PC-9 (cell line): ENCODE data around the gene NFE2L2. TPM values are rescaled to one million over a fixed set of nuclear protein-coding genes. Genes with fewer than 3 reads are reported as not detected.

Experiments
- BruUV-seq: library from RNA; stranded (reverse); fragments of 400-500 nt; replicated peaks from 2 replicates; lab custom pipeline; 2021; lab: Mats Ljungman, UMichigan
- CTCF ChIA-PET: fragments of 300-600 bp; sonication (Branson Sonifier 250); formaldehyde crosslinking; loops from one replicate; lab custom pipeline; 2022; ENCODE audit warnings: antibody characterized with exemption; lab: Charles Lee
- POLR2A ChIA-PET: fragments of 300-600 bp; sonication (Branson Sonifier 250); formaldehyde crosslinking; loops from one replicate; lab custom pipeline; 2022; ENCODE audit warnings: antibody characterized with exemption; ENCODE audit not compliant: unreplicated experiment; lab: Charles Lee
- DNase-seq, 2 experiments: peaks; one replicate each; pipeline versions ENCODE4 v3.0.0 to v3.0.0-alpha.2; 2015 to 2022; ENCODE audit warnings: mixed read lengths in 1 of 2
- H2AFZ ChIP-seq: fragments of 200-600 bp; sonication (generic); 2 replicates; pipeline ENCODE4 v1.8.1; 2017; ENCODE audit warnings: antibody characterized with exemption
- H3F3A ChIP-seq: fragments of 200-600 bp; sonication (generic); 2 replicates; pipeline ENCODE4 v1.8.1; 2017; ENCODE audit warnings: antibody characterized with exemption, mild to moderate bottlenecking, low read depth; ENCODE audit not compliant: insufficient read depth
- H3K27ac ChIP-seq: fragments of 200-600 bp; sonication (generic); 2 replicates; pipeline ENCODE4 v1.6.1; 2016; ENCODE audit warnings: mixed run types
- H3K27me3 ChIP-seq: fragments of 200-600 bp; sonication (generic); 2 replicates; pipeline ENCODE4 v1.6.1; 2016; ENCODE audit warnings: low read depth, mixed run types; ENCODE audit not compliant: insufficient read depth
- H3K36me3 ChIP-seq: fragments of 200-600 bp; sonication (generic); 2 replicates; pipeline ENCODE4 v1.6.1; 2016; ENCODE audit warnings: low read depth, mixed run types
- H3K4me1 ChIP-seq: fragments of 200-600 bp; sonication (generic); replicated peaks from 2 replicates; pipeline ENCODE4 v1.6.1; 2016; ENCODE audit warnings: mixed run types; ENCODE audit not compliant: insufficient read depth
- H3K4me2 ChIP-seq: fragments of 200-600 bp; sonication (generic); 2 replicates; pipeline ENCODE4 v1.6.1; 2017; ENCODE audit warnings: mixed run types
- H3K4me3 ChIP-seq: fragments of 200-600 bp; sonication (generic); 2 replicates; pipeline ENCODE4 v1.6.1; 2016; ENCODE audit warnings: mixed run types
- H3K79me2 ChIP-seq: fragments of 200-600 bp; sonication (generic); 2 replicates; pipeline ENCODE4 v1.6.1; 2017; ENCODE audit warnings: low read depth, mixed run types
- H3K9me2 ChIP-seq: fragments of 200-600 bp; sonication (generic); 2 replicates; pipeline ENCODE4 v1.8.1; 2017; ENCODE audit warnings: mild to moderate bottlenecking; ENCODE audit not compliant: insufficient read depth
- H3K9me3 ChIP-seq: fragments of 200-600 bp; sonication (generic); 2 replicates; pipeline ENCODE4 v1.8.1; 2016; ENCODE audit warnings: low read depth; ENCODE audit not compliant: insufficient read depth
- H4K20me1 ChIP-seq: fragments of 200-600 bp; sonication (generic); 2 replicates; pipeline ENCODE4 v1.8.1; 2017; ENCODE audit not compliant: insufficient read depth
- CTCF ChIP-seq: fragments of 200-600 bp; sonication (generic); conservative IDR thresholded peaks from 2 replicates; pipeline ENCODE4 v1.6.1; 2017; ENCODE audit warnings: mixed run types, antibody characterized with exemption, mild to moderate bottlenecking, moderate library complexity
- EZH2 ChIP-seq: fragments of 200-600 bp; sonication (generic); IDR thresholded peaks from 2 replicates; pipeline ENCODE4 v1.8.0; 2017; ENCODE audit warnings: antibody characterized with exemption, low read depth
- intact Hi-C: fragments of 100-400 bp; cut with micrococcal nuclease; formaldehyde crosslinking; loops from one replicate; pipeline ENCODE4 v1.10.0; 2022; ENCODE audit not compliant: unreplicated experiment
- total RNA-seq: library from RNA; stranded (reverse); gene quantifications from 2 replicates; pipeline ENCODE4 v1.2.3, GENCODE V29; 2021

Gene NFE2L2
- total RNA-seq, 1 experiment from 2014 or later = 138 TPM

GRCh38 chr2:177241711-177242120 lies 22.8 kb downstream of the NFE2L2 start:
- Histone ChIP-seq H3F3A (peaks cover 77% of the 10 kb centered on the region), H3K79me2 (peaks cover 97% of the 10 kb centered on the region), H3K4me2 (peak overlapping the region; percentile 77), H2AFZ (no peak overlapping the region), H3K9me3 (no peaks in the 10 kb centered on the region), H3K9me2 (no peaks in the 10 kb centered on the region), H3K4me3 (peak overlapping the region; percentile 45), H3K4me1 (peaks cover 65% of the 10 kb centered on the region), H4K20me1 (peaks cover 22% of the 10 kb centered on the region), H3K27ac (peak overlapping the region; percentile 97), H3K27me3 (no peaks in the 10 kb centered on the region), H3K36me3 (peaks cover 50% of the 10 kb centered on the region)
- intact Hi-C loops = loop anchor here (1.0 to 5.0 kb wide), 6 partner anchors 22 to 1309 kb away; partner anchors contain the start of gene HNRNPA3
- ChIA-PET POLR2A (interaction anchor here (0.7 kb wide), 1 partner anchor 23 kb away, joined by 4 read pairs; the partner anchor contains the start of gene NFE2L2), CTCF (no interaction called here)
- DNase-seq = no peak
- TSS peak; percentile 4 for BruUV-seq
- no peak for TF ChIP-seq CTCF
- no peak for TF ChIP-seq EZH2

GRCh38 chr2:177239932-177240630 lies 24.4 kb downstream of the NFE2L2 start:
- peak overlapping the region; percentile 77 for H3K4me2 ChIP-seq
- H3K27ac ChIP-seq = peak overlapping the region; percentile 97
- no peaks in the 10 kb centered on the region for H3K9me2 ChIP-seq
- no peak overlapping the region for H3K4me3 ChIP-seq
- peaks cover 74% of the 10 kb centered on the region for H3F3A ChIP-seq
- no peaks in the 10 kb centered on the region for H3K9me3 ChIP-seq
- H3K79me2 ChIP-seq = peaks cover 97% of the 10 kb centered on the region
- BruUV-seq = no TSS peak
- H3K4me1 ChIP-seq = peaks cover 56% of the 10 kb centered on the region
- intact Hi-C loops = loop anchor here (5.0 kb wide), 2 partner anchors 92 to 1308 kb away; no protein-coding TSS in a partner anchor
- H3K27me3 ChIP-seq = no peaks in the 10 kb centered on the region
- H3K36me3 ChIP-seq = peaks cover 64% of the 10 kb centered on the region
- TF ChIP-seq CTCF (no peak), EZH2 (no peak)
- ChIA-PET POLR2A (interaction anchor here (0.6 to 0.7 kb wide), 2 partner anchors 25 to 75 kb away, joined by 5 to 9 read pairs; partner anchors contain the start of gene NFE2L2), CTCF (interaction anchor here (0.7 to 1.7 kb wide), 2 partner anchors 75 to 1797 kb away, joined by 7 to 22 read pairs; no protein-coding TSS in a partner anchor)
- H4K20me1 ChIP-seq = peaks cover 37% of the 10 kb centered on the region
- peak in 1 of 2 experiments; percentile 47 for DNase-seq
- H2AFZ ChIP-seq = no peak overlapping the region

DNA sequence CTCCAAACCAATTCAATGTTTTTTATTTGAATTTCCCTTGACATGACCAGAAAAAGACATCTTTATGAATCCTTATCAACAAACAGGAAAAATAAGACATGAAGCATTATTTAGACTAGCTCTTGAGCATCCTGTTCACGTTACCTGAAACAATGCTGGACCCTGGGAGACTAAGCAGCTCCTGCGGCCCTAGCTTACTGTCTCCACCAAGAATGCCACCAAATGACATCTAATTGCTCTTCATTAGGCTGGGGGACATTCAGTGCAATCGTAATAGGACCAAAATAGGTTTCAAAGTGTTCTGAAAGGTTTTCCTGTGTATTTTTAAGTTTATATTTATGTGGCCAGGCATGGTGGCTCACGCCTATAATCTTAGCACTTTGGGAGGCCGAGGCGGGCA lies 25.5 kb downstream of the NFE2L2 start:
- TF ChIP-seq CTCF (no peak), EZH2 (no peak)
- H4K20me1 ChIP-seq = peaks cover 47% of the 10 kb centered on the region

More for the DNA sequence above, 25.5 kb downstream of the NFE2L2 start:
- H3K4me1 ChIP-seq = peaks cover 45% of the 10 kb centered on the region
- H3F3A ChIP-seq = peaks cover 74% of the 10 kb centered on the region
- H3K9me2 ChIP-seq = no peaks in the 10 kb centered on the region
- H3K4me2 ChIP-seq = no peak overlapping the region
- CTCF ChIA-PET = interaction anchor here (1.7 kb wide), 1 partner anchor 74 kb away, joined by 22 read pairs; no protein-coding TSS in a partner anchor
- no peak overlapping the region; the same call in 1 of the 2 replicates for H3K27ac ChIP-seq
- H2AFZ ChIP-seq = no peak overlapping the region
- peaks cover 67% of the 10 kb centered on the region for H3K36me3 ChIP-seq
- H3K79me2 ChIP-seq = peaks cover 97% of the 10 kb centered on the region
- H3K9me3 ChIP-seq = no peaks in the 10 kb centered on the region
- no peak overlapping the region for H3K4me3 ChIP-seq
- H3K27me3 ChIP-seq = no peaks in the 10 kb centered on the region
- no peak for DNase-seq
- POLR2A ChIA-PET = no interaction called here
- BruUV-seq = no TSS peak
- intact Hi-C loops = no loop called here
